Sigmoid colon (tissue), 4 donors: ENCODE data around the gene JOSD2.

Source experiments
- EP300 ChIP-seq, 4 donors: sonication (generic); formaldehyde crosslinking; IDR thresholded peaks; one replicate each; pipeline ENCODE4 v1.6.1; 2017; ENCODE audit warnings: antibody characterized with exemption in 4 of 4
- POLR2A ChIP-seq, 2 donors: fragments of 450-650 bp; IDR thresholded peaks; one replicate each; pipeline ENCODE4 v1.6.1; 2016; ENCODE audit warnings: antibody characterized with exemption in 2 of 2, mild to moderate bottlenecking in 2 of 2, moderate library complexity in 2 of 2
- POLR2AphosphoS5 ChIP-seq, 4 donors: sonication (generic); formaldehyde crosslinking; IDR thresholded peaks; one replicate each; pipeline ENCODE4 v1.6.1; 2017; ENCODE audit warnings: antibody characterized with exemption in 4 of 4
- TF ChIP-seq, protein P1 (sequence below), 4 experiments: fragments of 450-650 bp in 3 of 4; fragments of 200-600 bp in 1 of 4; IDR thresholded peaks; one replicate each; pipeline ENCODE4 v1.5.1; 2016 to 2019; ENCODE audit warnings: antibody characterized with exemption in 4 of 4, mild to moderate bottlenecking in 3 of 4, moderate library complexity in 2 of 4

- no peak for TF ChIP-seq EP300 (IDR thresholded peaks at IDR 0.05)
- no peak for TF ChIP-seq POLR2AphosphoS5 (IDR thresholded peaks at IDR 0.05)
- TF ChIP-seq, protein P1, sequence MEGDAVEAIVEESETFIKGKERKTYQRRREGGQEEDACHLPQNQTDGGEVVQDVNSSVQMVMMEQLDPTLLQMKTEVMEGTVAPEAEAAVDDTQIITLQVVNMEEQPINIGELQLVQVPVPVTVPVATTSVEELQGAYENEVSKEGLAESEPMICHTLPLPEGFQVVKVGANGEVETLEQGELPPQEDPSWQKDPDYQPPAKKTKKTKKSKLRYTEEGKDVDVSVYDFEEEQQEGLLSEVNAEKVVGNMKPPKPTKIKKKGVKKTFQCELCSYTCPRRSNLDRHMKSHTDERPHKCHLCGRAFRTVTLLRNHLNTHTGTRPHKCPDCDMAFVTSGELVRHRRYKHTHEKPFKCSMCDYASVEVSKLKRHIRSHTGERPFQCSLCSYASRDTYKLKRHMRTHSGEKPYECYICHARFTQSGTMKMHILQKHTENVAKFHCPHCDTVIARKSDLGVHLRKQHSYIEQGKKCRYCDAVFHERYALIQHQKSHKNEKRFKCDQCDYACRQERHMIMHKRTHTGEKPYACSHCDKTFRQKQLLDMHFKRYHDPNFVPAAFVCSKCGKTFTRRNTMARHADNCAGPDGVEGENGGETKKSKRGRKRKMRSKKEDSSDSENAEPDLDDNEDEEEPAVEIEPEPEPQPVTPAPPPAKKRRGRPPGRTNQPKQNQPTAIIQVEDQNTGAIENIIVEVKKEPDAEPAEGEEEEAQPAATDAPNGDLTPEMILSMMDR (IDR thresholded peaks at IDR 0.05): no peak
- TF ChIP-seq POLR2A (IDR thresholded peaks at IDR 0.05): no peak
Measured at GRCh38 chr19:50481351-50482149, 29.4 kb downstream of the JOSD2 start.
